H1 (cell line): ENCODE results near the gene CYREN. TPM values are rescaled to one million over a fixed set of nuclear protein-coding genes. Genes with fewer than 3 reads are reported as not detected.

ENCODE experiments used
- CTCF ChIA-PET: fragments of 300-600 bp; sonication (Branson Sonifier 250); formaldehyde crosslinking; loops from one replicate; lab custom pipeline; 2021; ENCODE audit not compliant: partially characterized antibody; lab: Charles Lee
- POLR2A ChIA-PET: fragments of 300-600 bp; sonication (Branson Sonifier 250); formaldehyde crosslinking; loops from one replicate; lab custom pipeline; 2021; ENCODE audit warnings: inconsistent platforms; ENCODE audit not compliant: partially characterized antibody; lab: Charles Lee
- DNase-seq, 2 experiments: peaks; one replicate each; pipeline versions ENCODE4 v3.0.0 to v3.0.0-alpha.2; 2010 to 2022; ENCODE audit warnings: low spot score in 2 of 2, low read depth in 1 of 2, mixed read lengths in 1 of 2
- FAIRE-seq: peaks from 2 replicates; lab custom pipeline; 2011; peaks lifted over from hg19 to GRCh38; lab: Jason Lieb, UNC
- H2AFZ ChIP-seq: 2 replicates; pipeline ENCODE4 v1.8.1; 2012; ENCODE audit warnings: low read length, inconsistent platforms
- H2AK5ac ChIP-seq: 2 replicates; pipeline ENCODE4 v1.6.1; 2013; ENCODE audit warnings: low read depth, low read length
- H2BK120ac ChIP-seq: replicated peaks from 2 replicates; pipeline ENCODE3; 2013; ENCODE audit warnings: low read depth, low read length, inconsistent platforms
- H2BK12ac ChIP-seq: 2 replicates; pipeline ENCODE4 v1.6.1; 2013; ENCODE audit warnings: low read depth, low read length
- H2BK15ac ChIP-seq: 2 replicates; pipeline ENCODE4 v1.6.1; 2013; ENCODE audit warnings: low read length
- H2BK20ac ChIP-seq: 2 replicates; pipeline ENCODE4 v1.6.1; 2013; ENCODE audit warnings: low read length
- H2BK5ac ChIP-seq: 2 replicates; pipeline ENCODE4 v1.6.1; 2013; ENCODE audit warnings: low read depth, low read length
- H3K14ac ChIP-seq: 2 replicates; pipeline ENCODE4 v1.6.1; 2013; ENCODE audit warnings: inconsistent platforms; ENCODE audit not compliant: insufficient read length
- H3K18ac ChIP-seq: 2 replicates; pipeline ENCODE4 v1.6.1; 2013; ENCODE audit warnings: low read length; ENCODE audit errors: extremely low read depth
- H3K23ac ChIP-seq: 2 replicates; pipeline ENCODE4 v1.6.1; 2013; ENCODE audit warnings: inconsistent platforms; ENCODE audit not compliant: insufficient read length
- H3K23me2 ChIP-seq: 2 replicates; pipeline ENCODE4 v1.6.1; 2013; ENCODE audit warnings: low read depth, low read length
- H3K27ac ChIP-seq: 2 replicates; pipeline ENCODE4 v1.6.1; 2011; ENCODE audit warnings: low read depth, low read length, inconsistent platforms
- H3K27me3 ChIP-seq, 4 experiments: replicated peaks in 1 of 4; 1 replicate in 1 of 4; 2 replicates in 3 of 4; pipeline versions ENCODE4 v1.6.1 to v1.8.1; 2011 to 2013; ENCODE audit warnings: low read length in 3 of 4, mild to moderate bottlenecking in 3 of 4, inconsistent platforms in 2 of 4, mixed read lengths in 2 of 4, moderate library complexity in 1 of 4; ENCODE audit not compliant: control insufficient read depth in 3 of 4, insufficient read depth in 3 of 4; ENCODE audit errors: extremely low read depth in 1 of 4
- H3K36me3 ChIP-seq, 4 experiments: 2 replicates each; pipeline versions ENCODE4 v1.6.1 to v1.8.1; 2011 to 2013; ENCODE audit warnings: mild to moderate bottlenecking in 4 of 4, low read length in 3 of 4, moderate library complexity in 2 of 4, control low read depth in 1 of 4, inconsistent platforms in 1 of 4; ENCODE audit not compliant: insufficient read depth in 4 of 4, control insufficient read depth in 2 of 4
- H3K4ac ChIP-seq: replicated peaks from 2 replicates; pipeline ENCODE3; 2013; ENCODE audit warnings: low read length, low read depth, mixed read lengths, inconsistent platforms; ENCODE audit not compliant: insufficient read length
- H3K4me1 ChIP-seq, 4 experiments: replicated peaks in 1 of 4; 1 replicate in 1 of 4; 2 replicates in 3 of 4; pipeline versions ENCODE4 v1.6.1 to v1.8.1; 2011 to 2013; ENCODE audit warnings: low read length in 3 of 4, inconsistent platforms in 2 of 4, mixed read lengths in 1 of 4; ENCODE audit not compliant: insufficient read depth in 4 of 4, control insufficient read depth in 3 of 4
- H3K4me2 ChIP-seq, 2 experiments: 2 replicates each; pipeline versions ENCODE4 v1.6.1 to v1.8.1; 2011 to 2013; ENCODE audit warnings: low read depth in 2 of 2, low read length in 2 of 2, control low read depth in 1 of 2, inconsistent platforms in 1 of 2, mild to moderate bottlenecking in 1 of 2; ENCODE audit not compliant: insufficient read depth in 1 of 2
- H3K4me3 ChIP-seq, 4 experiments: fragments of 200-600, 300-600 bp in 1 of 4; sonication (generic), shearing (Covaris generic), sonication (Bioruptor Twin) in 1 of 4; 2 replicates each; pipeline versions ENCODE4 v1.5.1 to v1.8.1; 2011 to 2016; ENCODE audit warnings: low read length in 4 of 4, low read depth in 3 of 4, control low read depth in 2 of 4, inconsistent platforms in 2 of 4, mild to moderate bottlenecking in 2 of 4, mixed read lengths in 1 of 4, moderate library complexity in 1 of 4; ENCODE audit not compliant: insufficient read depth in 2 of 4; ENCODE audit errors: extremely low read depth in 1 of 4
- H3K56ac ChIP-seq: replicated peaks from 2 replicates; pipeline ENCODE3; 2013; ENCODE audit warnings: low read depth, mild to moderate bottlenecking, mixed read lengths, low read length, inconsistent platforms; ENCODE audit not compliant: insufficient read length
- H3K79me1 ChIP-seq: 2 replicates; pipeline ENCODE4 v1.6.1; 2013; ENCODE audit warnings: low read depth, low read length, control low read depth
- H3K79me2 ChIP-seq, 2 experiments: 2 replicates each; pipeline versions ENCODE4 v1.6.1 to v1.8.1; 2012 to 2013; ENCODE audit warnings: low read length in 2 of 2, mild to moderate bottlenecking in 2 of 2, inconsistent platforms in 1 of 2; ENCODE audit not compliant: insufficient read depth in 2 of 2, control insufficient read depth in 1 of 2
- H3K9ac ChIP-seq, 4 experiments: replicated peaks in 1 of 4; 1 replicate in 1 of 4; 2 replicates in 3 of 4; pipeline versions ENCODE4 v1.6.1 to v1.8.1; 2011 to 2013; ENCODE audit warnings: low read depth in 3 of 4, low read length in 3 of 4, control low read depth in 2 of 4, mild to moderate bottlenecking in 2 of 4, moderate library complexity in 2 of 4, inconsistent platforms in 1 of 4; ENCODE audit errors: extremely low read depth in 1 of 4
- H3K9me3 ChIP-seq, 2 experiments: 2 replicates each; pipeline versions ENCODE4 v1.6.1 to v1.8.1; 2012 to 2013; ENCODE audit warnings: mild to moderate bottlenecking in 2 of 2, moderate library complexity in 2 of 2, control low read depth in 1 of 2, inconsistent platforms in 1 of 2, low read depth in 1 of 2, low read length in 1 of 2, mixed read lengths in 1 of 2; ENCODE audit not compliant: insufficient read depth in 2 of 2
- H4K20me1 ChIP-seq, 2 experiments: replicated peaks in 1 of 2; 2 replicates each; pipeline versions ENCODE3 to v1.8.1; 2011 to 2013; ENCODE audit warnings: inconsistent platforms in 2 of 2, low read length in 2 of 2, mild to moderate bottlenecking in 1 of 2; ENCODE audit not compliant: insufficient read depth in 2 of 2, control insufficient read depth in 1 of 2
- H4K5ac ChIP-seq: 2 replicates; pipeline ENCODE4 v1.6.1; 2013; ENCODE audit warnings: low read length, low read depth, mixed read lengths, inconsistent platforms; ENCODE audit not compliant: insufficient read length
- H4K8ac ChIP-seq: 2 replicates; pipeline ENCODE4 v1.8.0; 2013; ENCODE audit warnings: mild to moderate bottlenecking, moderate library complexity, low read length, inconsistent platforms; ENCODE audit not compliant: insufficient read depth; ENCODE audit errors: extremely low read depth
- H4K91ac ChIP-seq: replicated peaks from 2 replicates; pipeline ENCODE3; 2013; ENCODE audit warnings: low read length, mixed read lengths, inconsistent platforms; ENCODE audit not compliant: insufficient read length
- CBX5 ChIP-seq: fragments of 300-800, 300-1000 bp; sonication (generic); IDR thresholded peaks from 2 replicates; pipeline ENCODE4 v1.7.1; 2016; ENCODE audit warnings: antibody characterized with exemption, low read length, low read depth
- CTBP2 ChIP-seq: IDR thresholded peaks from 2 replicates; pipeline ENCODE4 v1.7.0; 2011; ENCODE audit warnings: borderline replicate concordance, mild to moderate bottlenecking, moderate library complexity, mixed read lengths, low read length; ENCODE audit not compliant: insufficient read depth, insufficient read length
- E2F6 ChIP-seq: IDR thresholded peaks from 2 replicates; pipeline ENCODE4 v1.6.1; 2012; ENCODE audit warnings: inconsistent platforms
- GABPA ChIP-seq: IDR thresholded peaks from 2 replicates; pipeline ENCODE4 v1.6.1; 2011; ENCODE audit warnings: mild to moderate bottlenecking, low read length, moderate library complexity, borderline replicate concordance; ENCODE audit not compliant: insufficient read depth
- KDM5A ChIP-seq: fragments of 200-600 bp; IDR thresholded peaks from 2 replicates; pipeline ENCODE4 v1.7.1; 2012; ENCODE audit warnings: mild to moderate bottlenecking, low read length, inconsistent platforms, mixed read lengths
- NANOG ChIP-seq: IDR thresholded peaks from 2 replicates; pipeline ENCODE4 v1.6.1; 2011; ENCODE audit warnings: low read length, low read depth, mild to moderate bottlenecking, inconsistent platforms; ENCODE audit not compliant: insufficient read depth, poor library complexity, severe bottlenecking
- NRF1 ChIP-seq: IDR thresholded peaks from 2 replicates; pipeline ENCODE4 v1.6.1; 2011; ENCODE audit warnings: mild to moderate bottlenecking, low read depth, low read length, improper control_type of control experiment
- PHF8 ChIP-seq: fragments of 200-600 bp; sonication (generic); conservative IDR thresholded peaks from 2 replicates; pipeline ENCODE4 v1.7.1; 2012; ENCODE audit warnings: low read depth, mild to moderate bottlenecking, inconsistent platforms, low read length, moderate library complexity
- SAP30 ChIP-seq: fragments of 300-600 bp; sonication (generic); IDR thresholded peaks from 2 replicates; pipeline ENCODE4 v1.7.1; 2012; ENCODE audit warnings: low read length, moderate library complexity, mild to moderate bottlenecking, inconsistent platforms; ENCODE audit not compliant: insufficient read depth, insufficient replicate concordance
- SIX5 ChIP-seq: IDR thresholded peaks from 2 replicates; pipeline ENCODE4 v1.6.1; 2011; ENCODE audit warnings: mild to moderate bottlenecking, low read depth, low read length
- whole genome bisulfite sequencing, 2 experiments: shearing (Covaris generic) in 1 of 2; methylation state at CpG; one replicate each; pipeline versions ENCODE4 v1.1.6 to v1.1.7; 2013 to 2015; ENCODE audit warnings: low lambda C conversion rate in 2 of 2, mixed read lengths in 2 of 2, inconsistent platforms in 1 of 2, low coverage in 1 of 2, missing lambda C conversion rate in 1 of 2; ENCODE audit not compliant: insufficient replicate concordance in 2 of 2, insufficient coverage in 1 of 2, insufficient read length in 1 of 2; ENCODE audit errors: extremely low coverage in 1 of 2, missing lambda C conversion rate in 1 of 2; 5-methylcytosine and 5-hydroxymethylcytosine counted together
- polyA plus RNA-seq, 7 experiments: library from polyadenylated mRNA; depleted of rRNA in 3 of 7; stranded (reverse) in 5 of 7; unstranded in 2 of 7; fragments of >200 nt in 5 of 7; fragments of 200-250 nt in 2 of 7; gene quantifications; 1 replicate in 5 of 7; 2 replicates in 1 of 7; 4 replicates in 1 of 7; pipeline versions ENCODE4 v1.2.1 to v1.2.3, GENCODE V29; 2011 to 2013; ENCODE audit warnings: missing spikeins in 2 of 7, mixed read lengths in 2 of 7
- total RNA-seq: library from RNA; stranded (reverse); fragmentation: NEBNext Ultra II Directional; extraction: Animal tissue kit (Norgen Biotek cat#: 25700); gene quantifications from 2 replicates; pipeline ENCODE4 v1.2.1, GENCODE V29; 2021

Gene CYREN
- total and polyA plus RNA-seq, 2 of the 8 experiments (the other 6 are each of a cell fraction or from before 2014, with no cell fraction given): 25.1 to 46.2 TPM

DNA sequence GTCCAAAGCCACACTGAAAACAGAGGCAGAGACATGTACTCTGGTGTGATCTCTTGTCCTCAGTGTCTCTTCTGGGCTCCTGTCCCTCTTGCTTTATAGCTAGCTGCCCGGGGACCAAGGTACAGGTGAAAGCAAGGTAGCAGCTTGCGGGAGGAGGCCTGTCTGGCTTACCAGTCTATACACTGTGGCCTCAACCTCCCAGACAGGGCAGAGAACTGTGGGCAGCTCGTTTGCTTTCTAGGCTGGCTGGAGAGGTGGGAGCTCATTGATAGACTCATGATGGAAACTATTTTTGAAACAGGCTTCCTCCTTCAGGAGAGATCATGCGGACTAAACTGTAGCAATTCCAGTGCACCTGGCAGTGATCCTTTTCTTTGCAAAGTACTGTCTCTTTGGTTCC, 4.6 kb downstream of the CYREN start:
- no peak overlapping the region for H3K4me3 ChIP-seq
- H2BK120ac ChIP-seq: no peak overlapping the region
- peaks cover 2 to 11% of the 10 kb centered on the region in 2 experiments; a peak in 2 of 4 replicates for H3K9me3 ChIP-seq
- peaks cover 0 to 4% of the 10 kb centered on the region in 2 experiments for H4K20me1 ChIP-seq
- no peaks in the 10 kb centered on the region for H3K27me3 ChIP-seq
- no peak overlapping the region for H3K18ac ChIP-seq
- H4K91ac ChIP-seq: no peak overlapping the region
- no peaks in the 10 kb centered on the region; the same call in 1 of the 2 replicates for H3K79me1 ChIP-seq
- H2BK15ac ChIP-seq: no peak overlapping the region
- no peak overlapping the region for H2BK12ac ChIP-seq
- H2BK20ac ChIP-seq: no peak overlapping the region
- FAIRE-seq (no peak), DNase-seq (no peak)
- no peak overlapping the region for H3K56ac ChIP-seq
- no peak overlapping the region for H4K5ac ChIP-seq
- peaks cover 16 to 51% (median 39%) of the 10 kb centered on the region in 4 experiments for H3K36me3 ChIP-seq
- no peak overlapping the region for H2AK5ac ChIP-seq
- ChIA-PET POLR2A (interaction anchor here (0.6 to 4.0 kb wide), 5 partner anchors 13 to 1278 kb away, joined by 3 to 20 read pairs (median 3); no protein-coding TSS in a partner anchor), CTCF (interaction anchor here (0.6 to 2.3 kb wide), 5 partner anchors 8 to 659 kb away, joined by 3 to 7 read pairs (median 4); partner anchors contain the start of gene AGBL3)
- H3K4ac ChIP-seq: no peak overlapping the region
- no peak overlapping the region for H2BK5ac ChIP-seq
- WGBS, 2 experiments: 95% methylated on average over 4 of the region's 4 CpGs; no CpG with 5 or more reads in 1 of the 2 experiments
- H4K8ac ChIP-seq: no peak overlapping the region
- no peak overlapping the region for H3K9ac ChIP-seq
- H3K79me2 ChIP-seq: peaks cover 0 to 20% of the 10 kb centered on the region in 2 experiments; a peak in 2 of 4 replicates
- no peak overlapping the region for H3K4me2 ChIP-seq
- no peak overlapping the region for H2AFZ ChIP-seq
- H3K4me1 ChIP-seq: peaks cover under 1 to 10% (median 3%) of the 10 kb centered on the region in 4 experiments; a peak in 4 of 7 replicates
- H3K23ac ChIP-seq: no peak overlapping the region
- H3K23me2 ChIP-seq: no peaks in the 10 kb centered on the region; the same call in 1 of the 2 replicates
- no peak overlapping the region for H3K14ac ChIP-seq
- no peak overlapping the region for H3K27ac ChIP-seq
- TF ChIP-seq KDM5A (no peak), SAP30 (no peak), CBX5 (no peak), PHF8 (no peak), GABPA (no peak), NRF1 (no peak), SIX5 (no peak), NANOG (no peak), E2F6 (no peak), CTBP2 (no peak)
